Right atrium auricular region (tissue), 2 donors: ENCODE results near the gene CD300LG. TPM values are rescaled to one million over a fixed set of nuclear protein-coding genes. Genes with fewer than 3 reads are reported as not detected.
"Not testable (repeated sequence)": the region's sequence is repeated elsewhere in the genome, so short reads cannot be mapped to it uniquely, and the experiment has no call there.

ENCODE experiments used
- DNase-seq: peaks from one replicate; pipeline ENCODE4 v3.0.0-alpha.2; 2019; ENCODE audit warnings: low spot score
- H3K27ac ChIP-seq, 2 donors: fragments of 200-600 bp; sonication (generic); 1 replicate in 1 of 2; 2 replicates in 1 of 2; pipeline ENCODE4 v1.5.1; 2016 to 2019
- H3K27me3 ChIP-seq, 2 donors: fragments of 200-600 bp; sonication (generic); one replicate each; pipeline versions ENCODE4 v1.5.1 to v1.6.0; 2017 to 2019
- H3K36me3 ChIP-seq: fragments of 200-600 bp; sonication (generic); one replicate; pipeline ENCODE4 v1.5.1; 2016
- H3K4me1 ChIP-seq, 2 donors: fragments of 200-600 bp; sonication (generic); one replicate each; pipeline versions ENCODE4 v1.5.1 to v1.6.0; 2017 to 2019
- H3K4me3 ChIP-seq, 2 donors: fragments of 200-600 bp; sonication (generic); 1 replicate in 1 of 2; 2 replicates in 1 of 2; pipeline ENCODE4 v1.5.1; 2017 to 2019; ENCODE audit warnings: mild to moderate bottlenecking in 1 of 2, moderate library complexity in 1 of 2
- H3K9me3 ChIP-seq, 2 donors: fragments of 200-600 bp; sonication (generic); one replicate each; pipeline ENCODE4 v1.5.1; 2019
- total RNA-seq, 2 donors: library from RNA; depleted of rRNA; stranded (reverse); fragments of >200 nt; gene quantifications; one replicate each; pipeline ENCODE4 v1.1.0, GENCODE V29; 2016
- TF ChIP-seq, protein P1 (sequence below), 2 donors: fragments of 200-600 bp; sonication (generic); IDR thresholded peaks; one replicate each; pipeline ENCODE4 v1.5.1; 2019; ENCODE audit warnings: antibody characterized with exemption in 2 of 2

CD300LG gene
- total RNA-seq, 2 donors from 2014 or later, result 11.8 to 30.4 TPM

DNA sequence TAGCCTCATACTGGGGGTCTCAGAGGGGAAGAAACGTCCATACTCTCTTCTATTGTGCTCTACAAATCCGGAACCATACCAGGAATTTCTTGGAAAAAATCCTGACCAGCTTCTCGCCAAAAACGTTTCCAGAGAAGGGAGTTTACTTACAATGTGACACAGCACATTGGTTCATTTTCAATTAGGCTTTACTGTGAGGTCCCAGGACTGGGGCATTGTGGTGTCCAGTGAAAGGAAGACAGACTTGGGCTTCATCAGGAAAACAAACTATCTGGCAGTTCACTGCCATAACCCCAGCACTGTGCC, 45.6 kb downstream of the CD300LG start:
- Histone ChIP-seq H3K36me3 (no peaks in the 10 kb centered on the region), H3K4me1 (no peaks in the 10 kb centered on the region), H3K4me3 (no peak overlapping the region), H3K9me3 (no peaks in the 10 kb centered on the region), H3K27me3 (no peaks in the 10 kb centered on the region), H3K27ac (no peak overlapping the region)
- TF ChIP-seq, protein P1, sequence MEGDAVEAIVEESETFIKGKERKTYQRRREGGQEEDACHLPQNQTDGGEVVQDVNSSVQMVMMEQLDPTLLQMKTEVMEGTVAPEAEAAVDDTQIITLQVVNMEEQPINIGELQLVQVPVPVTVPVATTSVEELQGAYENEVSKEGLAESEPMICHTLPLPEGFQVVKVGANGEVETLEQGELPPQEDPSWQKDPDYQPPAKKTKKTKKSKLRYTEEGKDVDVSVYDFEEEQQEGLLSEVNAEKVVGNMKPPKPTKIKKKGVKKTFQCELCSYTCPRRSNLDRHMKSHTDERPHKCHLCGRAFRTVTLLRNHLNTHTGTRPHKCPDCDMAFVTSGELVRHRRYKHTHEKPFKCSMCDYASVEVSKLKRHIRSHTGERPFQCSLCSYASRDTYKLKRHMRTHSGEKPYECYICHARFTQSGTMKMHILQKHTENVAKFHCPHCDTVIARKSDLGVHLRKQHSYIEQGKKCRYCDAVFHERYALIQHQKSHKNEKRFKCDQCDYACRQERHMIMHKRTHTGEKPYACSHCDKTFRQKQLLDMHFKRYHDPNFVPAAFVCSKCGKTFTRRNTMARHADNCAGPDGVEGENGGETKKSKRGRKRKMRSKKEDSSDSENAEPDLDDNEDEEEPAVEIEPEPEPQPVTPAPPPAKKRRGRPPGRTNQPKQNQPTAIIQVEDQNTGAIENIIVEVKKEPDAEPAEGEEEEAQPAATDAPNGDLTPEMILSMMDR (IDR thresholded peaks at IDR 0.05), result no peak
- DNase-seq, result no peak

DNA sequence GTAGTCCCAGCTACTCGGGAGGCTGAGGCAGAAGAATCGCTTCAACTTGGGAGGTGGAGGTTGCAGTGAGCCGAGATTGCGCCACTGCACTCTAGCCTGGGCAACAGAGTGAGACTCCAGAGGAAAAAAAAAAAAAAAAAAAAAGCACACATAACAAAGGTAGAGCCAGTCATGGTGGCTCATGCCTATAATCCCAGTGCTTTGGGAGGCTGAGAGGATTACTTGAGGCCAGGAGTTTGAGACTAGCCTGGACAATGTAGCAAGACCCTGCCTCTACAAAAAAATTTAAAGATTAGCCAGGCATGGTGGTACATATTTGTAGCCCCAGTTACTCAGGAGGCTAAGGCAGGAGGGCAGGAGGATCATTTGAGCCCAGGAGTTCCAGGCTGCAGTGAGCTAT, 47.5 kb downstream of the CD300LG start:
- not testable (repeated sequence) for H3K27ac ChIP-seq, H3K36me3 ChIP-seq, H3K27me3 ChIP-seq

DNA sequence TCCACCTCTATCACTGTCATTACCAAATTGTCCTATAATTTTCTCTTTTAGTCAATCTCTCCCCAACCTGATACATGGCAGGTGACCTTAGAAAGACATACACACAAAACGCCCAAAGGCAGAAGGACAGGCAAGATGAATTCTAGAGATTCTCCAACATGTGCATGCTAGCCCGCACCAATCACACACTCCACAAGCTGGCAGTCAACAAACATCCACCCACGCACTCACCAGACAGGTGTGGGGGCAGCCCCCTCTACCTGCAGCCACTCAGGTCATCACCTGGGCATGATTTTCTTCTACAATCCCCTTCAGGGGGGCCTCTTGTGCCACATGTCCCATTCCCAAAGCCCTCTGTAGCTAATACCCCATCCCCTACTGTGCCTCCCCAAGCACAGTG, 50.9 kb downstream of the CD300LG start:
- no peak overlapping the region for H3K4me3 ChIP-seq
- no peak for DNase-seq
- no peaks in the 10 kb centered on the region for H3K36me3 ChIP-seq
- H3K27me3 ChIP-seq, result no peaks in the 10 kb centered on the region
- TF ChIP-seq, protein P1 (IDR thresholded peaks at IDR 0.05), result no peak
- no peaks in the 10 kb centered on the region for H3K9me3 ChIP-seq
- H3K4me1 ChIP-seq, result peaks cover 0 to 16% of the 10 kb centered on the region in 2 donors
- H3K27ac ChIP-seq, result no peak overlapping the region

More for the DNA sequence above, 47.5 kb downstream of the CD300LG start:
- DNase-seq, H3K4me3 ChIP-seq, H3K4me1 ChIP-seq, H3K9me3 ChIP-seq: not testable (repeated sequence)

DNA sequence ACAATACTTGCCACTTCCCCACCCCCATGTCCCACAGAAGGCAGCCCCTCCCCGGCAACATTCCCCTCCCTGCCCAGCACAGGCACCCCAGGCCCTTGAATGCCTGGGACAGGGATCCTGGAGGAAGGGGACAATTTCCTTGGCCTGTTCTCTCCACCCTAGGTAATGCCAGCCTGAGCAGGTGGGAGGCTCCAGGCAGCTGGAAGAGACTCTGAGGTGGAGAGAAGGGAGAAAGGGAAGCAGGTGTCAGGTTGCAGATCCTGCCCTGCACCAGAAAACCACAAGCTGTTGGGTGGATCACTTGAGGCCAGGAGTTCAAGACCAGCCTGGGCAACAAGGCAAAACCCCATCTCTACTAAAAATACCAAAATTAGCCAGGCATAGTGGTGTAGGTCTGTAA, 51.5 kb downstream of the CD300LG start:
- TF ChIP-seq, protein P1 (IDR thresholded peaks at IDR 0.05), result no peak
- no peaks in the 10 kb centered on the region for H3K27me3 ChIP-seq
- H3K4me1 ChIP-seq, result peaks cover 0 to 16% of the 10 kb centered on the region in 2 donors
- H3K4me3 ChIP-seq, result no peak overlapping the region
- no peaks in the 10 kb centered on the region for H3K36me3 ChIP-seq
- H3K9me3 ChIP-seq, result no peaks in the 10 kb centered on the region
- no peak for DNase-seq
- H3K27ac ChIP-seq, result no peak overlapping the region

DNA sequence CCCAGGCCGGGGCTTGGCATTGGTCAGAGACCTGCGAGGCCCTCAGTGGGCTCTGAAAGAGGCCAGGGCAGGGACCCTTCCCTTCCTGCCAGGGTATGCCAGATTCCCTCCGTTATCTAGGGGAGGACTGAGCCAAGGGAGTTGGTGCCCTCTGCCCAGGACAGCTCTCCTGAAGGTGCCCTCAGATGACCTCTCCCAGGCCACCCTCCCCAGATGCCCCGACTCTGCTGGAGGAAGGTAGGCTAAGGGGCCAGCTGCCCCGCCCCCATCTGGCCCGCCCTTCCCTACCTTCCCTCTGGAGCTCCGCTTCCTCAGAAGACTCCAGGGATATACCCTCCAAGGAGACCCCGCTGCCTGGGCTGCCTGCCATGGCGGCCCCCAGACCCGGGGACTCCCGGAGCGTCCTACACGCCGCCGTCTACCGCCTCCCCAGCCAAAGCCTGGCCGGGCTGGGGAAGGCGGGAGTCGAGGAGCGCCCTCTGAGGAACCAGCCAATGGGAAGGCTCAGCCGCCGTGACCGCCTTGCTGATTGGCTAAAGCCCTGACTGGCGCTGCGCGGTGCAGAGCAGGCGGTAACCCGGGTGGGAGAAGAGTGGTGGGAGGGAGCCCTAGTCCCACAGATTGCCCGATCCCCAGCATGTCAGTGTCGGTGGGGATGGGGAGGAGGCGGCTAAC, 53.3 kb downstream of the CD300LG start:
- H3K36me3 ChIP-seq, result no peaks in the 10 kb centered on the region
- peaks cover 0 to 17% of the 10 kb centered on the region in 2 donors for H3K4me1 ChIP-seq
- no peak overlapping the region for H3K27ac ChIP-seq
- peak overlapping the region; percentile 20 to 54 for H3K4me3 ChIP-seq
- peak; percentile 83 for DNase-seq
- no peaks in the 10 kb centered on the region for H3K27me3 ChIP-seq
- TF ChIP-seq, protein P1 (IDR thresholded peaks at IDR 0.05), result no peak
- H3K9me3 ChIP-seq, result no peaks in the 10 kb centered on the region

DNA sequence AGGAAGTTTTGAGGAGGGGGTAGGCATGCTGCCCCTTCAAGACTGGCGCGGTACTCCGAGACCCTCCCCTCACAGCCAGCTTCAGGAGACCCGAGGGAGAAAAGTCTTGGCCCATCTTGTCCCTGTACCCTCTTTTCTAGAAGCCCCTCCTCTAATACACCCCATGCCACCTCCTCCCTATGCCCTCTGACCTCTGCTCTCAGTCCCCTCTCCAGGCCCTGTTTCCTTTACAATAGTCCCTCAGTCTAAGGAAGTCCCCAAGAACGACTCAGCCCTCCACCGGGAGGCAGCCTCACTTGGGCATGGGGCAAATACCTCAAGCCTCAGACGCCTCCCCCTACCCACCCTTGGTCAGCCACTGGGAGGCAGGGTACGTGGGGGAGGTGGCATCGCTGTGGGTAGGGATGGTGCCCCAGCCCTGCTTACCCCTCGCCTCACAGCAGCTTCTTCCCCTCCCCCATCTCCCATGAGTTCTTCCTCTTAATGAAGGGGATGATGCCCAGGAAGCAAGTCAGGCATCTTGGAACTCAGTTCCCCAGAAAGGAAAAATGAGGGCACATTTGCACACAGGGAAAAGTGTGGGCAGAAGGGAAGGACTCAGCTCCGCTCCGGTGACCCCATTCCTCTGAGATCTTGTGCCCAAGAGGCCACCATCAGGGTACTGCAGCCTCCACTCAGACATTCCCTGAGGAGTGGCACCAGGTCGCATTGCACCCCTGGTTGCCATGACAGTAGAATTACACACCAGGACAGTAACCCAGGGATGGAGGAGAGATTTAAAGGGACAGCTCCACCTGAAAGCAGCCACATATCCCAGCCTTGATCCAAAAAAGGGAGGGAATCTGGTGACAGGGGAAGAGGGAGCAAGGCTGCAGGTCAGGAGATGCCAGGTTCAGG, 54.1 kb downstream of the CD300LG start:
- no peak for DNase-seq
- H3K4me3 ChIP-seq, result peak overlapping the region; percentile 20 to 54
- TF ChIP-seq, protein P1 (IDR thresholded peaks at IDR 0.05), result no peak
- H3K27ac ChIP-seq, result no peak overlapping the region
- H3K4me1 ChIP-seq, result peaks cover 0 to 25% of the 10 kb centered on the region in 2 donors
- H3K27me3 ChIP-seq, result no peaks in the 10 kb centered on the region
- H3K9me3 ChIP-seq, result no peaks in the 10 kb centered on the region
- H3K36me3 ChIP-seq, result no peaks in the 10 kb centered on the region
